ENCODE measurements around the gene SEC23B.

Gene SEC23B

DNA sequence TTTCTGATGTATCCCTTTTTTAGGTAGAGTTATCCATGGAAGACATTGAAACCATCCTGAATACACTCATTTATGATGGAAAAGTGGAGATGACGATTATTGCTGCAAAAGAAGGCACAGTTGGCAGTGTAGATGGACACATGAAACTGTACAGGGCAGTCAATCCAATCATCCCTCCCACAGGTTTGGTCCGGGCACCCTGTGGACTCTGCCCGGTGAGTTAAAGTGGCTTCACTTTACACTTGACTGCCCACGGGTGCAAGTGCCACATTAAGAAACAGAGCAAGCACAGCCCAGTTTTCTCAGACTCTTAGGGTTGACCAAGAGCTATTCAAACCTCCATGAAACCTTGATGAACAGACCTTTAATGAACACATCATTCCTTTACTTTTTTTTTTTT lies 26.1 kb upstream of the SEC23B start:
- Histone ChIP-seq H3K4me2 (ENCODE audit: insufficient read depth, low read length) (no peak overlapping the region), H3K27me3 (ENCODE audit: insufficient read depth, low read length, poor library complexity) (no peaks in the 10 kb centered on the region), H3K9ac (ENCODE audit: low read depth, low read length) (no peak overlapping the region), H3K4me3 (ENCODE audit: low read depth in 1 of 2, low read length in 2 of 2) (no peak overlapping the region), H3K9me3 (ENCODE audit: insufficient read depth, low read length, severe bottlenecking) (no peaks in the 10 kb centered on the region), H4K20me1 (ENCODE audit: insufficient read depth, low read length) (no peaks in the 10 kb centered on the region), H3K4me1 (ENCODE audit: insufficient read depth, low read length) (no peaks in the 10 kb centered on the region), H3K36me3 (ENCODE audit: insufficient read depth, low read length) (peaks cover 77% of the 10 kb centered on the region), H3K27ac (ENCODE audit: low read length) (no peak overlapping the region), H3K79me2 (ENCODE audit: insufficient read depth, low read length) (no peaks in the 10 kb centered on the region), H2AFZ (ENCODE audit: low read depth, low read length) (no peak overlapping the region)
- ATAC-seq (ENCODE audit: insufficient read depth, low read depth): no peak
- no peak for DNase-seq
- no peak for TF ChIP-seq EZH2 (IDR thresholded peaks at IDR 0.05; ENCODE audit: borderline replicate concordance, low read depth, low read length, severe bottlenecking)
- TF ChIP-seq, protein P1, sequence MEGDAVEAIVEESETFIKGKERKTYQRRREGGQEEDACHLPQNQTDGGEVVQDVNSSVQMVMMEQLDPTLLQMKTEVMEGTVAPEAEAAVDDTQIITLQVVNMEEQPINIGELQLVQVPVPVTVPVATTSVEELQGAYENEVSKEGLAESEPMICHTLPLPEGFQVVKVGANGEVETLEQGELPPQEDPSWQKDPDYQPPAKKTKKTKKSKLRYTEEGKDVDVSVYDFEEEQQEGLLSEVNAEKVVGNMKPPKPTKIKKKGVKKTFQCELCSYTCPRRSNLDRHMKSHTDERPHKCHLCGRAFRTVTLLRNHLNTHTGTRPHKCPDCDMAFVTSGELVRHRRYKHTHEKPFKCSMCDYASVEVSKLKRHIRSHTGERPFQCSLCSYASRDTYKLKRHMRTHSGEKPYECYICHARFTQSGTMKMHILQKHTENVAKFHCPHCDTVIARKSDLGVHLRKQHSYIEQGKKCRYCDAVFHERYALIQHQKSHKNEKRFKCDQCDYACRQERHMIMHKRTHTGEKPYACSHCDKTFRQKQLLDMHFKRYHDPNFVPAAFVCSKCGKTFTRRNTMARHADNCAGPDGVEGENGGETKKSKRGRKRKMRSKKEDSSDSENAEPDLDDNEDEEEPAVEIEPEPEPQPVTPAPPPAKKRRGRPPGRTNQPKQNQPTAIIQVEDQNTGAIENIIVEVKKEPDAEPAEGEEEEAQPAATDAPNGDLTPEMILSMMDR (IDR thresholded peaks at IDR 0.05; ENCODE audit: borderline replicate concordance, extremely low read depth, low read length, poor library complexity, severe bottlenecking): no peak

DNA sequence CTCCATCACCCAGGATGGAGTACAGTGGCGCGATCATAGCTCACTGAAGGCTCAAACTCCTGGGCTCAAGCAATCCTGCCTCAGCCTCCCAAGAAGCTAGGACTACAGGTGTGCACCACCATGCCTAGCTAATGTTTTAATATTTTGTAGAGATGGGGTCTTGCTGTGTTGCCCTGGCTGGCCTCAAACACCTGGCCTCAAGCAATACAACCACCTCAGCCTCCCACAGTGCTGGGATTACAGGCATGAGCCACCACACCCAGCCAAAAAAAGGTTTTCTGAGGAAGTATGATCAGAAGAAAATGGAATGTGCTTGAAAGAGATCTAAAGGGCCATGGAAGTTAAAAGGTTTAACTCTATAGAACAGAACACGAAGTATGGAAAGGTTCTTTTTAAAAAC lies 19.4 kb upstream of the SEC23B start:
- Histone ChIP-seq H3K9ac (ENCODE audit: low read depth, low read length) (no peak overlapping the region), H4K20me1 (ENCODE audit: insufficient read depth, low read length) (no peaks in the 10 kb centered on the region), H3K36me3 (ENCODE audit: insufficient read depth, low read length) (peaks cover 67% of the 10 kb centered on the region), H3K4me2 (ENCODE audit: insufficient read depth, low read length) (no peak overlapping the region), H3K79me2 (ENCODE audit: insufficient read depth, low read length) (no peaks in the 10 kb centered on the region), H3K9me3 (ENCODE audit: insufficient read depth, low read length, severe bottlenecking) (no peaks in the 10 kb centered on the region), H3K27ac (ENCODE audit: low read length) (no peak overlapping the region), H3K4me1 (ENCODE audit: insufficient read depth, low read length) (no peaks in the 10 kb centered on the region), H2AFZ (ENCODE audit: low read depth, low read length) (no peak overlapping the region), H3K27me3 (ENCODE audit: insufficient read depth, low read length, poor library complexity) (no peaks in the 10 kb centered on the region), H3K4me3 (ENCODE audit: low read depth in 1 of 2, low read length in 2 of 2) (no peak overlapping the region)
- ATAC-seq (ENCODE audit: insufficient read depth, low read depth) (no peak), DNase-seq (no peak)
- TF ChIP-seq, protein P1 (IDR thresholded peaks at IDR 0.05; ENCODE audit: borderline replicate concordance, extremely low read depth, low read length, poor library complexity, severe bottlenecking): no peak
- no peak for TF ChIP-seq EZH2 (IDR thresholded peaks at IDR 0.05; ENCODE audit: borderline replicate concordance, low read depth, low read length, severe bottlenecking)

DNA sequence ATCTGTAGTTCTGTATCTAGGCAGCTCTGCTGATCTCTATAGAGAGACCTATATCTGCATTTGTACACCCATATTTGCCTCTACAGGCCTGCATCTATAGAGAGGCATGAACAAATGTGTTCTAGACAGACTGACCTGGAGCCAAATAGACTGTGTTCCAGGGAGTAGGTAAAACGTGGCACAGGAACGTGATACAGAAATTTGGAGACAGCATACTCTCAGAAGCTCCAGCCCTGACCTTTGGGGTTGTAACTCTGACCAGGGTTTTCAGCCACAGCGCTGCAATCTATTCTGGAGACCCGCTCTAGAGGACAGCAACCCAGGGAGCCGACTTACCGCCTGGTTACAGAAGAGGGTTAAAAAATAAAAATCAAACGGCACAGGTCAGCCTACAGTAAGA lies 11.7 kb upstream of the SEC23B start:
- Histone ChIP-seq H3K27me3 (ENCODE audit: insufficient read depth, low read length, poor library complexity) (no peaks in the 10 kb centered on the region), H3K4me3 (ENCODE audit: low read depth in 1 of 2, low read length in 2 of 2) (peak overlapping the region; percentile 57 to 75), H3K36me3 (ENCODE audit: insufficient read depth, low read length) (peaks cover 19% of the 10 kb centered on the region), H3K9me3 (ENCODE audit: insufficient read depth, low read length, severe bottlenecking) (no peaks in the 10 kb centered on the region), H3K4me2 (ENCODE audit: insufficient read depth, low read length) (peak overlapping the region; percentile 69), H2AFZ (ENCODE audit: low read depth, low read length) (peak overlapping the region; percentile 95), H3K79me2 (ENCODE audit: insufficient read depth, low read length) (peaks cover 15% of the 10 kb centered on the region), H3K4me1 (ENCODE audit: insufficient read depth, low read length) (peaks cover 20% of the 10 kb centered on the region), H4K20me1 (ENCODE audit: insufficient read depth, low read length) (no peaks in the 10 kb centered on the region), H3K27ac (ENCODE audit: low read length) (no peak overlapping the region; the same call in 1 of the 2 replicates), H3K9ac (ENCODE audit: low read depth, low read length) (peak overlapping the region; percentile 64)
- DNase-seq: no peak
- TF ChIP-seq, protein P1 (IDR thresholded peaks at IDR 0.05; ENCODE audit: borderline replicate concordance, extremely low read depth, low read length, poor library complexity, severe bottlenecking): no peak
- TF ChIP-seq EZH2 (IDR thresholded peaks at IDR 0.05; ENCODE audit: borderline replicate concordance, low read depth, low read length, severe bottlenecking): no peak
- ATAC-seq (ENCODE audit: insufficient read depth, low read depth): no peak

Data from DND-41 (cell line).